NOMO-1 treated with DMSO at 0.1 percent for 48 hours (cell line): ENCODE results near the gene COL4A6.

ENCODE experiments used
- DNase-seq: peaks from one replicate; lab custom pipeline; 2025; ENCODE audit not compliant: unreplicated experiment; lab: John Stamatoyannopoulos, UW

The COL4A6 gene

DNA sequence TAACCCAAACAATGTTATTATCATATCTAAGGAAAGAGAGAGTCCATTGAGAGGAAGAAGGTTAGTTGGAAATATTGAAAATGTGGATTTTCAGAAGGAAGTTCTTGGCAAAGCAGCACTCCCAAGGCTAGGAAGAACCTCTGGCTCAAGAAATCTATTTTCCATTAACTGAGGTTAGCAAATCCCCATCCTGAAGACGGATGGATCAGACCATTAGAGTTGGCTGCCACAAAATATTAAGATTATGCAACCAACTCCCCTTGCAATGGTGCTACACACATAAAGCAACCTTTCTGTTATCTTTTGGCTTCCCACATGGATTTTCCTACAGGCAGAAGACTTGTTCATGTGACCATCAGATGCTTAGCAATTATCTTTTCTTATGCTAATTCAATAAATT, 96.3 kb downstream of the COL4A6 start:
- no peak for DNase-seq

DNA sequence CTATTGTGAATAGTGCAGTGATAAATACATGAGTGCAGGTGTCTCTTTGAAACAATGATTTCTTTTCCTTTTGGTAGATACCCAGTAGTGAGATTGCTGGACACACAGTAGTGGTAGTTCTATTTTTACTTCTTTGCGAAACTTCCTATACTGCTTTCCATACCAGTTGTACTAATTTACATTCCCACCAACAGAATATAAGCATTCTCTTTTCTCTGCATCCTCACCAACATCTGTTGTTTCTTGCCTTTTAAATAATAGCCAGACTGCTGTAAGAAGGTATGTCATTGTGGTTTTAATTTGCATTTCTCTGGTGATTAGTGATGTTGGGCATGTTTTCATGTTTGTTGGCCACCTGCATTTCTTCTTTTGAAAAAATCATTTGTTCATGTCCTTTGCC, 105.9 kb downstream of the COL4A6 start:
- no peak for DNase-seq

DNA sequence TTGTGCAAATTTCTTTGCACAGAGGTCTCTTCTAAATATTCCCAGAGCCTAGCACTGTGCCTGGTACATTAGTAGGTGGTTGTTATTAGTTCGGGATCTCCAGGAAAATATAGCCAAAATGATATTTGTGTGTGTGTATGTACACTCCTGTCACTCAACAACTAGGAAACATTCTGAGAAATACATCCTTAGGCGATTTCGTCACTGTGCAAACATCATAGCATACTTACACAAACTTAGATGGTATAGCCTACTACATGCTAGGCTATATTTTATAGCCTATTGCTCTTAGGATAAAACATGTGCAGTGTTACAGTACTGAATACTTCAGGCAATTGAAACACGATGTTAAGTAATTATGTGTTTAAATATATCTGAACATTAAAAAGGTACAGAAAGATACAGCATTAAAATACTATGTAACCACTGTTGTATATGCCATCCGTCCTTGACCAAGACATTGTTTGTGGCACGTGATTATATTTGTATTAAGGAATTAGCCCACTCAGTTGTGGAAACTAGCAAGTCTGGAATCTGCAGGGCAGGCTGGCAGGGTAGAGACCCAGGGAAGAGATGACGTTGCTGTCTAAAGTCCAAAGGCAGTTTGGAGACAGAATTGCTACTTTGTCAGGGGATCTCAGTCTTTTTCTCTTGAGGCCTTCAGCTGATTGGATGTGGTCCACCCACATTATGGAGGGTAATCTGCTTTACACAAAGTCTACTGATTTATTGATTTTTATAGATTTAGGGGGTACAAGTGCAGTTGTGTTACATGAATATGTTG, 106.9 kb downstream of the COL4A6 start:
- no peak for DNase-seq

DNA sequence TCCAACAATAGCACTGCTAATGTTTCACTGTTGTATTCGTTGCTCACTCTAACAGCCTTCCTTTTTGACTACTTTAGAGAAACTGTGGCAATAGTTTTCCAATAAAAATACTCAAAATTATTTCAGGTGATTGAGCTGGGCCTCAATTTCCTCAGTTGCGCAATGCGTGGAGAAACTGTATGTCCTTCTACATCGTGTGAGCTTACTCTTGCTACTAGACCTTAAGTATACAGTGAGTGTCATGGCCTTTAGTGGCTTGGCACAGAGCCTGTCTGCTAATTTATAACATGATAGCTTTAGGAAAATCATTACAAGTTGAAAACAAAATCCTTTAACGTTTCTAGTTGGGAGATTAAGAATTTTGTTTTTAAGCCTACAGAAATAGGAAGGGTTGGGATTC, 114.5 kb downstream of the COL4A6 start:
- no peak for DNase-seq

DNA sequence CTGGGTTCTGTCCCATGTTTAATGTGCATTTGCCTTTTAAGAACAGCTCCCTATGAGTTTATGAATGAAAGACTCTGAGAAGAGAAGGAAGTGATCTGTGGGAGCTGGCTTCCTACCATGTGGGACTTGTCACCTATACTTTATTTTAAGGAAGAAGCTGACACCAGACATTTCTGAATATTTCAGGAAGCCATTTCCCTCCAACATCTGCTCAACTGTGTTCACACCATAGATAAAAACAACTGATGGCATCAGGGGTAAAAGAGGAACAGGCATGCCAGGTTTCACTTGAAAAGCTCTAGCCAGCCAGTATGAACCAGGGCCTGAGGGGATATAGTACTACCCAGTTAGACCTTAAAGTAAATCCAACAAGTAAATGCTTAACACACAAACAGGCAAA, 116.0 kb downstream of the COL4A6 start:
- no peak for DNase-seq

DNA sequence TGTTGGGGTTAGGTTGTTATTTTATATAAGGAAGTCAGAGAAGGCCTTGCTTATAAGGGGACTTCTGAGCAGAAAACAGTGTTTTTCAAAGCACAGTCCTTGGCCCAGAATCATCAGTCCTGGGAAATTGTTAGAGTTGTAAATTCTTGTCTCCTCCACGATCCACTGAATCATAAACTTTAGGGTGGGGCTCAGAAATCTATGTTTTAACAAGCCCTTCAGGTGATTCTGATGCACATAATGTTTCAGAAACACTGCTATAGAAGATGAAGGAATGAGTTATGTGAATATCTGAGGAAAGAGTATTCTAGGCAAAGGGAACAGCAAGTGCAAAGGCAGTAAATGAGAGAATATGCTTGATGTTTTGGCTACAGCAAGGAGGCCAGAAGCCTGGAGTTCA, 121.8 kb downstream of the COL4A6 start:
- no peak for DNase-seq

DNA sequence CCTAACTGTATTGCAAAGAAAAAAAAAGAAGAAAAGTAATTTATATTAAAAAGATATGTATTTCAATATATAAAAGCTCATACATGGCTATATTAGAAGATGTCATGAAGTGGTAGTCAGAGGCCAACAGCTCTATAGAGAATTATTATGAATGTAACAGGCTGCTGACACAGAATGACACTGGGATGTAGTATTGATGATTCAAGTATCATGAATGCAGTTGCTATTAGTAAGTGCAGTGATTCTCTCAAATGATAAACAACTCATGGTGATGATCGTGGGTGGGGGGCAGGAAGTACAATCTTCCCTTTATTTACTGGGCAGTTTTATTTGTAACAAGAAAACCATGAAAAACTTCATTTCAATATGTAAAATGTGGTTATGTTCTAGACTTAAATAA, 124.6 kb downstream of the COL4A6 start:
- no peak for DNase-seq

DNA sequence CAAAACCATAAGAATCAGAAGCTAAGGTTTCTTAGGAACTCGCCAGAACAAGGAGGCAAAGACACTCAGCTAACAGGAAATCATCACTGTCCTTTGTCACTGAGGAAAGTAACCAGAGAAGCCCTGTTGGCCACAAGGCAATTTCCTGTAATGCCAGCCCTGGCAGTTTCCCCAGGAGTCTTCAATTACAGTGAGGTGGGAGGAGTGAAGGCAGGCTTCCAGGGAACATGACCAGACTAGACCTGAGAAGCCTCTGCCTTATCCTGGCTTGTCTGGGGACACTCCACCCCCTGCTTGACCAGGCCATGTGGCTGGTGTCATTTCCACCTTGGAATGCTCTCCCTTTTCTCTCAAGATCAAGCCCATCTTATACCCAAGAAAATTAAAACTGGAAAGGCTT, 125.3 kb downstream of the COL4A6 start:
- no peak for DNase-seq

DNA sequence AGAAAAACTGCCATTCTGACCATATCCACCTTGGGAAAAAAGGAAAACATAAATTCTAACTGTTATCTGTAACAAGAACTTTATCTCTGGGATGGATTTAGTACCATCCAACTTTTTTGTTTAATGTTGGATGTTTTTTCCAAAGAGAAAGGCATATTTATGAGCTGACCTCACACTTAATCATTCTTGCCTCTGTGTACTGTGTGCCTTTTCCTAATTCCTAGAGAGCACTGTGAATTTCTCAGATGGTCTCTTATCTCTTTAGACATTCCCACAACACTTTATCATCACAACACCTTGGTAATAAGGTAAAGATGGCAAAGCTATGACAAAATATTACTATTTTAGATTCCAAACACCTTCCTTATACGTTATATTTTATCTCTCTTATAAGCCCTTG, 126.2 kb downstream of the COL4A6 start:
- no peak for DNase-seq

DNA sequence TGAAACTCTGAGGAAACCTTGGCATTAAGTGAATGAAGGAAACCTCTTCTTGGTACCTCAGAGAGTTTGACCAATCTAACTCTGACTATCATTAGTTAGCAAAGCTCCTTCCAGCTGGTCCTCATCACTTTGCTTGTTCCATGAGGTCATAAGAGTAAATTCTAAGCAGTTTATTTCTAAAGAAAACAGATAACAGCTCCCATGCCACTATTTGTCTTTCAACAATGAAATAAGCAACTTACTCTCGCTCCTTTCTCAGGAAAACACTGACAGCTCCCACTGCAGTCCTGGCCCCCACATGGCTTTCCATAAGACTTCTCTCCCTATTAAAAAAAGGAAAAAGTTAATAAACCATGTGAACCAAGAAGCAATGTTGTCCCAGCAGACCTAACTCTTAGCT, 127.7 kb downstream of the COL4A6 start:
- no peak for DNase-seq

DNA sequence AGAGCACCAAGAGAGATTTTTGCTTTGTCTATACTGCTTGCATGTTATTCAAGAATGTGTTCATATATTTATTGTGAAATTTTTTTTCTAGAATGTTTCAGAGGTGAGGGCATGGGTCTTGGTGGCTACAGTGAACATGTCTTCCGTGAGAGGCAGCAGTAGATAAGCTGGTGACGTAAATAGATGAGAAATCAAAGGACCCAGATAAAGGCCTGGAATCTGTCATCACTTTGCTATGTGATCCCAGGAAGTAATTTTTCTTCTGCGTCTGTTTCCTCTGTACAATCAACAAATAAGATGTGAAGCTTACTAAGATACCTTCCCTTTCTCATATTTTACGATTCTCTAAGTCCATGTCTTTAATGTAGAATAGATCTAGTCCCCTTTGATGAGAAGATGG, 129.1 kb downstream of the COL4A6 start:
- DNase-seq: no peak

DNA sequence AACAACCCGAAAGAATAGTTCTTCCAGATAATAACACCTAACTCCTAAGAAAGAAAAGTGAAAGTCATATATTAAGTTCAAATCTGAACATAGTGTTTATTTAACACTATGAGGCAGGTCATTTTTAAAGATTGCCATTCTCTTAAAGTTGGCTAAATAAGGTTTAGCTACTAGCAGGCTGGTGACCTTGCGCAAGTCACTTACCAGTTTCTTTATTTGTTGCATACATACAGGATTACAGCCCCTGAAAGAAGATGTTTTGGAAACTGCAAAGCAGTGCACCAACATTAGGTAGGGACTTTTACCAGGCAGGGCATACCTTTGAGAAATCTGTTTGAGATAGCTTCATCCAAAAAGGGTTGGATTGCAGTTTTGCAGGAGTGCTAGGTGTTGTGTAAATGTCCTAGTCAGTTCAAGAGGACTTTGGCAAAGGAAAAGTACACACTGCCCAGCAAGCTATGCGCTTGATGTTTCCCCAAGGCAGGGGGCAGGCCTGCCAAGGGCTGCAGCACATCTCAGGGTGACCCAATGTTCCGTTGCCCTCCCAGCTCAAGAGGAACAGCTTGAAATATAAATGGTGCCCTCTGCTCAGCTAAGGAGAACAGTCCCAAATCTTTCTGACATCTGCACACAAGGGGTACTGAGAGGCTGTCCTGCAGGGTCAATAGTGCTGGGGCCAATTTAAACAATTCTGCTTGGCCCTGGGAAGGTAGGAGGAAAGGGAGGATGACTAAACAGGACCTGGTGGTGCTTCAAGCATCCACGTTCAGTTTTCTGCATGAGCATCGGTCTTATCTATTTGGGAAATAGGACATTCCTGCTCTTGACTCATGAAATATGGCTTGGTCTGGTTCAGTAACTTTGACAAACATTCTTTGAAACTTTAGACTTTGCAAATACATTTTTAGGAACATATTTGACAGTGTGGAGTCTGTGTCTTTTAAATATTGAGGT, 130.8 kb downstream of the COL4A6 start:
- no peak for DNase-seq

DNA sequence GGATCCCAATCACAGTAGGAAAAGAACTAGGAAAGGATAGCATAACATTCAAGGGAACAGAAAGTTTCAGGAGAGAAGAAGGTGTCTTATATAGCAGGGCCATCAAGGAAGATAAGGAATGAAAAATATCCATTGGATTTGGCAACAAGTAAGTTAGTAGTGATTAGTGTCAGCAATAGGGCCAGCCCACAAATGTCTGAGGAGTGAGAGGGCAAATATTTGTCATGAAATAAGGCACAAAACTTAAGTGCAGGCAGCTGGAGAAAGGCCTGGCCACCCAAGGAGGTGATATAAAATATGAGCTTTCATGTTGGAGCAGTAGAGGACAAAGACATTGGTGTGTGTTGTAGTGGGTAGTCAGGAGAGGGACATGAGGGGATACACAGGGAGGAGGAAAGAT, 132.1 kb downstream of the COL4A6 start:
- DNase-seq: no peak

DNA sequence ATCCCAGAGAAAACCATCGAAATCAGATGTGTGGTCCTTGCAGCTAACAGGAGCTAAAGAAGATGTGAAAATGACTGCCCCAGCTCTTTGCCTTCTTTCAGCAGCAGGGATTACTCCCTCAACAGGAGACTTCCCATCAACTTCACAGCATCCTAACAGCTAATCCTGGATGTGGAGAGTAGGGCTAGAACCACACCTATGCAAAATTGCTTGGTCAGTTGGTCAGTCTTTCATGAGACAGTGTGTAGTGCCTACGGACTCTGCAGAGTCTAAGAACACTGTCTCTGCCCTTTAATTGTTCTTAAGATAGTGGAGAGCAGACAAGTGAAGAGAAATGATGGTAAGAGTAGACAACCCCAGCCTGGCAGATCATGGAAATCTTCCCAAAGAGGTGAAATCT, 133.5 kb downstream of the COL4A6 start:
- no peak for DNase-seq

DNA sequence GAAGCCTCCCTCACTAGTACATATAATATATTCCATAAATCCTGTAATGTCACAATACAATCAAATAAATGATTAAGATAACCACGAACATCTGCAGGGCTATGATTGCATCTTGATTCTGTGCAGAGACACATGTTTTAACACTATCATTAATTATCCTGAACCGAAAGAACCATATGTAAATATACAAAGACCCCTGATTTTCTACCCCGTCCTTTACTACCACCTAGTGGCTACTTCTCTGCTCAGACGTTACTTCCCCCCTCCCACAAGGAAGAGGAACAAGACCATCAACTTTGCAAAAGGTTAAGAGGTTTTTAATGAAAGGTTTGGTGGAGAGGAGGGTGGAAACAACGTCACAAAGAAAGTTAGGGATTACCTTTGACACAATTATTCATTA, 134.0 kb downstream of the COL4A6 start:
- DNase-seq: peak; percentile 4

DNA sequence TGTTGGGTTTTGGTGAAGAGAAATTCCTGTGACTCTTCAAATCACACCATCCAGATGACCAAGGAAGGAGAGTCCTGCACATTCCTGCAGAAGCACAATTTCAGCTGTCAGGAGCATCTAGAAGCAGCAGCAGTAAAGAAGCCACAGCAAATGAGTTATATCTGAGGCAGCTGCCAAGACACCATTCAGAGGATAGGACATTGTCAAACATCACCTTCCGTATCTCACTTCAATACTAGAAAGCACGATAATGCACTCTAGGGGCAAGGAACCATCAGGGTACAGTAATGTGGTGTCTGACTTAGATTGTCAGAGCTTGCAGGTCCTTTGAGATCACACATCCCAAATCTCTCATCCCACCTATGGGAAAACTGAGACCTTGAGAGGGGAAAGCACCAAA, 134.5 kb downstream of the COL4A6 start:
- DNase-seq: no peak

DNA sequence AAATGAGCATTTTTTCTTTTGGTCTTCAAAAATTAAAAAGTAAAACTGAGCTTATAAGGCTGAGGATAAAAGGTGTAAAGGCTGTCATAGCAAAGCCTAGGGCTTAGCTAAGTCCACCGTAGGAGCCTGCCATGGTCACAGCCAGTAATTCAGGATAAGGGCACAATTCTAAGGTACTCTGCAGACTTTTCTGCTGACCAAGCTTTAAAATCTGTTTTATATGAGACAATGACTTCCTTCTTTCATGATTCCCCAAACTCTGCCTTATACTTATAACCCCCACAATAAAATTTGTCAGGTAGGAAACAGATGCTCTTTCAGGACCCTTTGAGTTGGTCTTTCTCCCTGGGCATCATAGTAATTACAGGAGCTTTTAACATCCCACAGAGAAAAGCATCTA, 138.5 kb downstream of the COL4A6 start:
- DNase-seq: no peak

DNA sequence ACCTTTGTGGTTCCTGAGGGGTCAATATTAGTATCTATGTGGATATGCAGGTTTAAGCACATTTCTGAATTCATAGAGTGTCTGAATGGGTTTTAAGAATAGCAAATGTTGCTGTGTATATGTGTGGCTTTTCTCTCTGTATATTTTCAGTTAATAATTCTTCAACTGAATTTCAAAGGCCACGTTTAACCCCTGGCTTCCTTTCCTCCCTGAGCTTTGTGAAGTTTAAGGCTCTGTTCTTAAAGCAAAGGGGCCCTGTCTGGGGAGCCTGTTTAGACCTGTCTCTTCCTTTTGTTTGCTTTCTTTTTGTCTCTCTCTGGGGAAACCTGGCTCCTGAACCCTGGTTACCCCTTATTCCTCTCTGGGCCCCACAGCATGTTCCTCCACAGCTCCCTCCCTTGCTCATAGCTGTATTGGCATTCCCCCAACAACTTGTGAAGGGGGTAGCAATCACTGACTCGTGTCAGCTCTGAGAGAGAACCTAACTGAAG, 139.1 kb downstream of the COL4A6 start:
- no peak for DNase-seq

DNA sequence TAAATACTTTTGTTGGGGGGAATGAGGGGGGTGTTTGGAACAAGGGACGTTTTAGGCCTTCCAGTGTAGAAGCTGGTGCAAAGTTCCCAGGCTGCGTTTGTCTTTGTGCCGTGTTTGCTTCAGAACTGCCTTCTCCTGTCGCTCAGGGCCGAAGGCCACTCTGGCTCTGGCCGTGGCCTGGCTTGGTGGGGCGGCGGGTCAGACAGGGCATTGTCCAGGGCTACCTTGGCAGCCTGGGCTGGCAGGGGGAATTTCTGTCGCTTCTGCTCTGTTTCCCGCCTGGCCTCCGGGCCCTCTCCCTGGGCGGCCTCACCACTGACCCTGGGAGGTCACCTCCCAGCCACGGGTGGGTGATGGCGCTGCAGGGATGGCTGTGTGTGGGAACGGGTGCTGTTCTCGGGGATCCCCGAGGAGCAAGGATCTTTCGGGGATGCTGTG, 140.0 kb downstream of the COL4A6 start:
- no peak for DNase-seq

DNA sequence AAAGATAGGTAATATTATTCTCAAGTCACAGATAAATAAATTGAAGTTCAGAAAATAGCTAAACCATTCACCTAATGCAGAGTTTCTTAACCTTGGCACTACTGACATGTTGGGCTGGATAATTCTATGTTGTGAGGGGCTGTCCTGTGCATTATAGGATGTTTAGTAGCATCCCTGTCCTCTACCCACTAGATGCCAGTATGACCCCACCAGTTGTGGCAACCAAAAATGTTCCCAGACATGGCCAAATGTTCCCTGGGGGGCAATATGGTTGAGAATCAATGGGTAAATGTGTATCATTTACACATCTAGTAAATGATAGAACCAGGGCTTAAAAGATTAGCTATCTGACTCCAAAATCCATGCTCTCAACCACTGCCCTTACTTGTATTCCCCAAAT, 140.9 kb downstream of the COL4A6 start:
- no peak for DNase-seq

DNA sequence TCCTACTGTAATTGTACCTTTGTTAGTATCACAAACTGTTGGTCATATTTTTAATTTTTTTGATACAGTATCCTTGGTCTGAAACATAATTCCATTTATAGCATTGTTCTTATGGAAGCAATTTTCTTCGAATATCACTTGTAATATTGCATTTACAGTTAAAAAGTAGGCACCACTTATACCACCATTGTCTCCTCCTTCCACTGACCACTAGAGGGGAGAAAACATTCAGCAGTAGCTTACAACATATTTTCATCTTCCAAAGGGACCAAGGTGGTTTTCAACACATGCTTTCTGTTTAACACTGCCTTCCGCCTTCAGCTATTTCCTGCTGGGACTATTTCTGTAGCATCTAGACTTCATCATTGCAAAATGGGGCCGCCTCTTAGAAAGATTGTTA, 146.2 kb downstream of the COL4A6 start:
- DNase-seq: no peak

DNA sequence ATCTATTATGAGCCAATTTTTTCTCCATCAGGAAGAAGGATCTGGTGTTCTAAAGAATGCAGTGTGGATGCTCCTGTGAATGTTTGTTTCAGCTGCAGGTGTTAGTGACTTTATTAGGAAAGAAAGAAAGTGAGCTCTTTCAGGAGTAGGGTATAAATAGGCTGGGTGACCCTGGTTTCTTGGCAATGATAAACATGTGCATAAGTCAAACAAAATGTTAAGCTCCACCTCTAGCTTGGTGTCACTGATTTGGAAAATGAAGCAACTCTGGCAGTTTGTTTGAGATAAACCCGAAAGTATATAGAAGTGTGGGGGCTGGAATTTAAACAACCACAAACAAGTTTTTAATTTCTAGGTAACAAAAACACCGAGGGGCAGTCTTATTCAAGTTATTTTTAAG, 152.3 kb downstream of the COL4A6 start:
- DNase-seq: no peak
